IMR-90 (cell line): ENCODE results near the gene CPA5. TPM values are rescaled to one million over a fixed set of nuclear protein-coding genes. Genes with fewer than 3 reads are reported as not detected.

Experiments
- ATAC-seq: fragments of 200-7000 bp; cut with Tn5 transposase; 2 replicates; pipeline ENCODE4 v1.9.1; 2020; ENCODE audit warnings: low read depth, mild to moderate bottlenecking, moderate library complexity
- BruUV-seq: library from RNA; stranded (reverse); fragments of 400-500 nt; replicated peaks from 2 replicates; lab custom pipeline; 2021; lab: Mats Ljungman, UMichigan
- CTCF ChIA-PET: fragments of 300-600 bp; formaldehyde crosslinking; extraction: SDS; loops from one replicate; lab custom pipeline; 2021; ENCODE audit warnings: antibody characterized with exemption; lab: Yijun Ruan, JAX
- POLR2A ChIA-PET: fragments of 300-600 bp; sonication (Branson Sonifier 250); formaldehyde crosslinking; loops from one replicate; lab custom pipeline; 2022; ENCODE audit warnings: antibody characterized with exemption; ENCODE audit not compliant: unreplicated experiment; lab: Charles Lee
- DNase-seq: peaks from one replicate; pipeline ENCODE4 v3.0.0; 2013
- H2AFZ ChIP-seq: replicated peaks from 2 replicates; pipeline ENCODE3; 2013; ENCODE audit warnings: low read length, mild to moderate bottlenecking; ENCODE audit not compliant: poor library complexity
- H2AK5ac ChIP-seq: 2 replicates; pipeline ENCODE4 v1.6.1; 2013; ENCODE audit warnings: low read depth, low read length, inconsistent platforms
- H2AK9ac ChIP-seq: replicated peaks from 2 replicates; pipeline ENCODE3; 2013; ENCODE audit warnings: mild to moderate bottlenecking, low read depth, low read length, moderate library complexity; ENCODE audit not compliant: poor library complexity
- H2BK120ac ChIP-seq: 2 replicates; pipeline ENCODE4 v1.6.1; 2013; ENCODE audit warnings: low read depth, low read length, inconsistent platforms
- H2BK15ac ChIP-seq: 3 replicates; pipeline ENCODE4 v1.6.1; 2013; ENCODE audit warnings: low read depth, low read length, inconsistent platforms
- H2BK20ac ChIP-seq: 2 replicates; pipeline ENCODE4 v1.6.1; 2013; ENCODE audit warnings: low read depth, mild to moderate bottlenecking, inconsistent platforms, low read length, moderate library complexity
- H2BK5ac ChIP-seq: 2 replicates; pipeline ENCODE4 v1.6.1; 2013; ENCODE audit warnings: mild to moderate bottlenecking, low read depth, low read length, inconsistent platforms; ENCODE audit not compliant: poor library complexity, severe bottlenecking
- H3K14ac ChIP-seq: replicated peaks from 2 replicates; pipeline ENCODE4 v1.6.1; 2013; ENCODE audit warnings: low read depth, low read length, inconsistent platforms
- H3K18ac ChIP-seq: 2 replicates; pipeline ENCODE4 v1.6.1; 2013; ENCODE audit warnings: low read depth, low read length, control low read depth
- H3K23ac ChIP-seq: 2 replicates; pipeline ENCODE4 v1.6.1; 2013; ENCODE audit warnings: low read depth, low read length, inconsistent platforms
- H3K27ac ChIP-seq: 2 replicates; pipeline ENCODE4 v1.5.1; 2013; ENCODE audit warnings: mild to moderate bottlenecking, control low read depth, low read length; ENCODE audit not compliant: insufficient read depth
- H3K27me3 ChIP-seq: 2 replicates; pipeline ENCODE4 v1.6.1; 2013; ENCODE audit warnings: low read length; ENCODE audit not compliant: control insufficient read depth, insufficient read depth
- H3K36me3 ChIP-seq: 2 replicates; pipeline ENCODE4 v1.6.1; 2013; ENCODE audit warnings: low read length, mixed read lengths; ENCODE audit not compliant: control insufficient read depth, insufficient read depth
- H3K4ac ChIP-seq: 2 replicates; pipeline ENCODE4 v1.6.1; 2013; ENCODE audit warnings: low read depth, low read length, inconsistent platforms
- H3K4me1 ChIP-seq: 2 replicates; pipeline ENCODE4 v1.6.1; 2013; ENCODE audit warnings: low read length, mixed read lengths; ENCODE audit not compliant: control insufficient read depth, insufficient read depth
- H3K4me2 ChIP-seq: 2 replicates; pipeline ENCODE4 v1.6.1; 2013; ENCODE audit warnings: low read depth, mild to moderate bottlenecking, control low read depth, low read length, moderate library complexity
- H3K4me3 ChIP-seq: 2 replicates; pipeline ENCODE4 v1.5.1; 2013; ENCODE audit warnings: low read depth, mild to moderate bottlenecking, control low read depth, low read length, moderate library complexity; ENCODE audit not compliant: insufficient read depth
- H3K56ac ChIP-seq: 2 replicates; pipeline ENCODE4 v1.6.1; 2013; ENCODE audit warnings: low read length, inconsistent platforms; ENCODE audit not compliant: insufficient read depth; ENCODE audit errors: extremely low read depth
- H3K79me1 ChIP-seq, 2 experiments: 2 replicates each; pipeline ENCODE4 v1.6.1; 2013; ENCODE audit warnings: low read length in 2 of 2, inconsistent platforms in 1 of 2, low read depth in 1 of 2
- H3K9ac ChIP-seq: 2 replicates; pipeline ENCODE4 v1.6.1; 2013; ENCODE audit warnings: low read depth, low read length, control low read depth
- H3K9me1 ChIP-seq: 2 replicates; pipeline ENCODE4 v1.6.1; 2013; ENCODE audit warnings: low read length, inconsistent platforms; ENCODE audit not compliant: insufficient read depth
- H3K9me3 ChIP-seq: 2 replicates; pipeline ENCODE4 v1.6.1; 2013; ENCODE audit warnings: low read length; ENCODE audit not compliant: control insufficient read depth, insufficient read depth
- H4K20me1 ChIP-seq: 2 replicates; pipeline ENCODE4 v1.6.1; 2013; ENCODE audit warnings: low read length, inconsistent platforms; ENCODE audit not compliant: insufficient read depth
- H4K5ac ChIP-seq: 2 replicates; pipeline ENCODE4 v1.6.1; 2013; ENCODE audit warnings: mild to moderate bottlenecking, low read depth, low read length, control low read depth
- H4K8ac ChIP-seq, 2 experiments: 2 replicates each; pipeline ENCODE4 v1.6.1; 2013; ENCODE audit warnings: low read depth in 2 of 2, low read length in 2 of 2, control low read depth in 1 of 2, inconsistent platforms in 1 of 2
- H4K91ac ChIP-seq: 2 replicates; pipeline ENCODE4 v1.6.1; 2013; ENCODE audit warnings: low read depth, low read length, inconsistent platforms; ENCODE audit not compliant: insufficient read depth
- BHLHE40 ChIP-seq: fragments of 150-350 bp; IDR thresholded peaks from 2 replicates; pipeline ENCODE4 v1.6.1; 2016; ENCODE audit warnings: mild to moderate bottlenecking, low read depth, low read length
- CEBPB ChIP-seq: IDR thresholded peaks from 2 replicates; pipeline ENCODE4 v1.6.1; 2012; ENCODE audit warnings: low read depth, low read length, improper control_type of control experiment
- CHD1 ChIP-seq: IDR thresholded peaks from 2 replicates; pipeline ENCODE4 v1.6.1; 2012; ENCODE audit warnings: low read depth, low read length, improper control_type of control experiment
- CTCF ChIP-seq: conservative IDR thresholded peaks from 2 replicates; pipeline ENCODE4 v1.5.1; 2012; ENCODE audit warnings: mild to moderate bottlenecking, low read depth, low read length, improper control_type of control experiment
- ELK1 ChIP-seq: fragments of 150-350 bp; IDR thresholded peaks from 2 replicates; pipeline ENCODE4 v1.6.1; 2016; ENCODE audit warnings: low read depth, mild to moderate bottlenecking, low read length, moderate library complexity, borderline replicate concordance
- FOS ChIP-seq: fragments of 150-350 bp; IDR thresholded peaks from 2 replicates; pipeline ENCODE4 v1.6.1; 2016; ENCODE audit warnings: low read depth, low read length
- MAFK ChIP-seq: IDR thresholded peaks from 2 replicates; pipeline ENCODE4 v1.6.1; 2012; ENCODE audit warnings: low read depth, low read length, improper control_type of control experiment
- MAZ ChIP-seq: IDR thresholded peaks from 2 replicates; pipeline ENCODE4 v1.6.1; 2012; ENCODE audit warnings: low read depth, mild to moderate bottlenecking, low read length, improper control_type of control experiment, moderate library complexity, borderline replicate concordance
- MXI1 ChIP-seq: IDR thresholded peaks from 2 replicates; pipeline ENCODE4 v1.6.1; 2012; ENCODE audit warnings: low read depth, mild to moderate bottlenecking, low read length, moderate library complexity, borderline replicate concordance
- POLR2A ChIP-seq: IDR thresholded peaks from 2 replicates; pipeline ENCODE4 v1.6.1; 2012; ENCODE audit warnings: mild to moderate bottlenecking, low read depth, low read length
- RAD21 ChIP-seq: IDR thresholded peaks from 2 replicates; pipeline ENCODE4 v1.6.1; 2012; ENCODE audit warnings: low read length, improper control_type of control experiment
- RCOR1 ChIP-seq: IDR thresholded peaks from 2 replicates; pipeline ENCODE4 v1.6.1; 2012; ENCODE audit warnings: mild to moderate bottlenecking, low read length, improper control_type of control experiment; ENCODE audit not compliant: insufficient replicate concordance
- RFX5 ChIP-seq: IDR thresholded peaks from 2 replicates; pipeline ENCODE4 v1.8.0; 2012; ENCODE audit warnings: low read depth, mild to moderate bottlenecking, low read length, moderate library complexity
- SMC3 ChIP-seq: fragments of 150-350 bp; IDR thresholded peaks from 2 replicates; pipeline ENCODE4 v1.6.1; 2016; ENCODE audit warnings: low read depth, mild to moderate bottlenecking, antibody characterized with exemption, low read length, moderate library complexity
- USF2 ChIP-seq: fragments of 150-350 bp; IDR thresholded peaks from 2 replicates; pipeline ENCODE4 v1.6.1; 2017; ENCODE audit warnings: mild to moderate bottlenecking, antibody characterized with exemption, low read length, low read depth
- WGBS, 2 experiments: methylation state at CpG; one replicate each; pipeline versions ENCODE4 v1.1.5 to v1.1.7; 2013; ENCODE audit warnings: missing lambda C conversion rate in 2 of 2; ENCODE audit not compliant: insufficient read length in 1 of 2; ENCODE audit errors: extremely low coverage in 2 of 2; 5-methylcytosine and 5-hydroxymethylcytosine counted together
- dilution Hi-C: fragments of 300-500 bp; cut with HindIII; formaldehyde crosslinking; loops from one replicate; pipeline ENCODE4 v1.14.3; 2018; ENCODE audit warnings: low sequenced_read_pairs; ENCODE audit not compliant: unreplicated experiment
- in situ Hi-C: fragments of 300-500 bp; cut with MboI; formaldehyde crosslinking; loops from 3 replicates; pipeline ENCODE4 v1.14.3; 2019; ENCODE audit warnings: low sequenced_read_pairs, inconsistent platforms, mixed read lengths
- intact Hi-C: fragments of 100-400 bp; cut with micrococcal nuclease; formaldehyde crosslinking; loops from 2 replicates; pipeline ENCODE4 v1.10.0; 2022
- polyA plus RNA-seq, 3 experiments: library from polyadenylated mRNA; depleted of rRNA; stranded (reverse); fragments of >200 nt; gene quantifications; 2 replicates each; pipeline ENCODE4 v1.2.3, GENCODE V29; 2012; ENCODE audit warnings: low replicate concordance in 1 of 3
- total RNA-seq: library from RNA; depleted of rRNA; stranded (reverse); fragments of >200 nt; gene quantifications from 2 replicates; pipeline ENCODE4 v1.2.3, GENCODE V29; 2012

Gene CPA5
- total and polyA plus RNA-seq, 2 of the 4 experiments (the other 2 are of a cell fraction) = under 0.01 to 0.86 TPM

GRCh38 chr7:130409067-130409711, 64.6 kb downstream of the CPA5 start:
- peak; percentile 31 for DNase-seq
- no peak overlapping the region for H3K23ac ChIP-seq
- dilution Hi-C loops = no loop called here
- TF ChIP-seq CTCF (no peak), FOS (no peak), MAZ (no peak), RCOR1 (no peak), ELK1 (no peak), CHD1 (no peak), BHLHE40 (no peak), MAFK (no peak), SMC3 (no peak), USF2 (no peak), MXI1 (no peak), RFX5 (no peak), RAD21 (no peak), CEBPB (no peak), POLR2A (no peak)

More at GRCh38 chr7:130409067-130409711, 64.6 kb downstream of the CPA5 start:
- no peak overlapping the region for H2AK9ac ChIP-seq
- 0 out of 2 replicates have a peak, but pooled peaks cover 3% of the 10 kb centered on the region for H3K36me3 ChIP-seq
- POLR2A ChIA-PET = no interaction called here
- H2BK5ac ChIP-seq = peak overlapping the region; percentile 66
- H3K4me2 ChIP-seq = peak overlapping the region; percentile 11; the same call in 1 of the 2 replicates
- H2BK20ac ChIP-seq = 0 out of 2 replicates have a peak overlapping the region, but pooled peaks have one; percentile 9
- in situ Hi-C loops (no loop called here), intact Hi-C loops (no loop called here)
- no TSS peak for BruUV-seq
- CTCF ChIA-PET = no interaction called here
- no peak overlapping the region for H4K91ac ChIP-seq
- no peak overlapping the region for H3K27ac ChIP-seq
- no peak overlapping the region; the same call in 1 of the 2 replicates for H3K56ac ChIP-seq
- 0 out of 2 replicates have a peak overlapping the region, but pooled peaks have one; percentile 94 for H2BK120ac ChIP-seq
- H3K9ac ChIP-seq = no peak overlapping the region; the same call in 1 of the 2 replicates
- H3K4me1 ChIP-seq = peaks cover 4% of the 10 kb centered on the region
- peak overlapping the region; percentile 5; the same call in 1 of the 2 replicates for H3K4ac ChIP-seq
- H2AFZ ChIP-seq = no peak overlapping the region
- H2AK5ac ChIP-seq = no peak overlapping the region
- H3K79me1 ChIP-seq = no peaks in the 10 kb centered on the region; a peak in 1 of 4 replicates
- H4K8ac ChIP-seq = peak overlapping the region in 1 of 2 experiments; percentile 5; a peak in 2 of 4 replicates
- no peaks in the 10 kb centered on the region for H4K20me1 ChIP-seq
- no peak overlapping the region; the same call in 1 of the 2 replicates for H4K5ac ChIP-seq
- no peak overlapping the region for H2BK15ac ChIP-seq
- peak overlapping the region; percentile 7; the same call in 1 of the 2 replicates for H3K18ac ChIP-seq
- WGBS, 2 experiments = no CpG with 5 or more reads among the region's 3 CpGs
- no peak overlapping the region for H3K4me3 ChIP-seq
- ATAC-seq = peak; percentile 80
- H3K9me1 ChIP-seq = peaks cover 5% of the 10 kb centered on the region
- no peaks in the 10 kb centered on the region for H3K9me3 ChIP-seq
- no peaks in the 10 kb centered on the region for H3K27me3 ChIP-seq
- no peak overlapping the region for H3K14ac ChIP-seq
